CD4-positive, alpha-beta memory T cell (primary cell): Measurements from ENCODE around the gene CLIP2. TPM values are rescaled to one million over a fixed set of nuclear protein-coding genes. Genes with fewer than 3 reads are reported as not detected.
"Not testable (repeated sequence)": the region's sequence is repeated elsewhere in the genome, so short reads cannot be mapped to it uniquely, and the experiment has no call there.

Experiments used
- CTCF ChIA-PET: fragments of 350-600 bp; sonication (Branson Sonifier 250); formaldehyde crosslinking; loops from one replicate; lab custom pipeline; 2021; ENCODE audit warnings: inconsistent platforms; ENCODE audit not compliant: partially characterized antibody; lab: Charles Lee
- POLR2A ChIA-PET: fragments of 350-600 bp; sonication (Branson Sonifier 250); formaldehyde crosslinking; loops from one replicate; lab custom pipeline; 2021; ENCODE audit not compliant: partially characterized antibody; lab: Charles Lee
- DNase-seq, 5 donors: peaks; one replicate each; pipeline versions ENCODE4 v3.0.0 to v3.0.0-alpha.2; 2020 to 2022; ENCODE audit warnings: mixed read lengths in 1 of 5
- H3K27ac ChIP-seq: one replicate; pipeline ENCODE4 v1.7.0; 2013; ENCODE audit warnings: low read depth, low read length
- H3K27me3 ChIP-seq: 2 replicates; pipeline ENCODE4 v1.7.0; 2013; ENCODE audit warnings: mild to moderate bottlenecking, low read length, moderate library complexity; ENCODE audit not compliant: insufficient read depth
- H3K36me3 ChIP-seq: 2 replicates; pipeline ENCODE4 v1.7.0; 2013; ENCODE audit warnings: mild to moderate bottlenecking, low read length, moderate library complexity; ENCODE audit not compliant: insufficient read depth
- H3K4me1 ChIP-seq: 2 replicates; pipeline ENCODE4 v1.7.0; 2013; ENCODE audit warnings: mild to moderate bottlenecking, low read length, moderate library complexity; ENCODE audit not compliant: insufficient read depth
- H3K4me3 ChIP-seq, 2 donors: one replicate each; pipeline ENCODE4 v1.7.0; 2013; ENCODE audit warnings: low read length in 2 of 2, mild to moderate bottlenecking in 1 of 2
- H3K9me3 ChIP-seq, 2 donors: one replicate each; pipeline ENCODE4 v1.7.0; 2013; ENCODE audit warnings: low read length in 2 of 2, control low read depth in 1 of 2; ENCODE audit not compliant: control insufficient read depth in 1 of 2
- H3K27ac Mint-ChIP-seq, 7 donors: one replicate each; pipeline ENCODE4 v1.8.0; 2020 to 2021; ENCODE audit warnings: mixed read lengths in 7 of 7, mild to moderate bottlenecking in 6 of 7, inconsistent platforms in 3 of 7, moderate library complexity in 3 of 7
- H3K27me3 Mint-ChIP-seq, 2 donors: one replicate each; pipeline ENCODE4 v1.8.0; 2020 to 2021; ENCODE audit warnings: mixed read lengths in 2 of 2
- H3K36me3 Mint-ChIP-seq, 2 donors: one replicate each; pipeline ENCODE4 v1.8.0; 2020 to 2021; ENCODE audit warnings: mixed read lengths in 2 of 2, inconsistent platforms in 1 of 2, mild to moderate bottlenecking in 1 of 2
- H3K4me1 Mint-ChIP-seq, 4 donors: one replicate each; pipeline ENCODE4 v1.8.0; 2020 to 2021; ENCODE audit warnings: mixed read lengths in 4 of 4, mild to moderate bottlenecking in 1 of 4
- H3K4me3 Mint-ChIP-seq, 8 donors: one replicate each; pipeline ENCODE4 v1.8.0; 2020 to 2021; ENCODE audit warnings: mixed read lengths in 8 of 8, mild to moderate bottlenecking in 7 of 8, moderate library complexity in 6 of 8, inconsistent platforms in 3 of 8
- H3K9me3 Mint-ChIP-seq, 8 donors: one replicate each; pipeline ENCODE4 v1.8.0; 2020 to 2021; ENCODE audit warnings: mixed read lengths in 8 of 8, mild to moderate bottlenecking in 5 of 8, inconsistent platforms in 3 of 8, moderate library complexity in 1 of 8
- intact Hi-C: fragments of 100-400 bp; cut with micrococcal nuclease; formaldehyde crosslinking; loops from one replicate; pipeline ENCODE4 v1.15.1; 2023
- polyA plus RNA-seq, 2 donors: library from polyadenylated mRNA; unstranded; fragments of 300-500 nt; fragmentation: Illumina TruSeq; gene quantifications; one replicate each; pipeline ENCODE4 v1.2.3, GENCODE V29; 2021
- total RNA-seq, 2 experiments: library from RNA; stranded (reverse); gene quantifications; one replicate each; pipeline ENCODE4 v1.2.3, GENCODE V29; 2021

The CLIP2 gene
- total and polyA plus RNA-seq, 4 experiments from 2014 or later: 0.15 to 5.7 (median 1.7) TPM

GRCh38 chr7:74337926-74338325 is 48.7 kb downstream of the CLIP2 start:
- H3K27me3 Mint-ChIP-seq: no peaks in the 10 kb centered on the region
- Histone ChIP-seq H3K9me3 (no peaks in the 10 kb centered on the region), H3K4me3 (no peak overlapping the region), H3K36me3 (no peaks in the 10 kb centered on the region), H3K27ac (no peak overlapping the region), H3K27me3 (no peaks in the 10 kb centered on the region), H3K4me1 (no peaks in the 10 kb centered on the region)
- intact Hi-C loops: no loop called here
- H3K4me3 Mint-ChIP-seq: no peak overlapping the region
- no peak overlapping the region for H3K27ac Mint-ChIP-seq
- POLR2A ChIA-PET: no interaction called here
- CTCF ChIA-PET: no interaction called here
- peaks cover 0 to 4% of the 10 kb centered on the region in 2 donors for H3K36me3 Mint-ChIP-seq
- no peak for DNase-seq
- H3K9me3 Mint-ChIP-seq: no peaks in the 10 kb centered on the region
- H3K4me1 Mint-ChIP-seq: no peaks in the 10 kb centered on the region

- intact Hi-C loops: no loop called here
- peaks cover 0 to 4% of the 10 kb centered on the region in 2 donors for H3K36me3 Mint-ChIP-seq
- no peaks in the 10 kb centered on the region for H3K9me3 Mint-ChIP-seq
- H3K27me3 Mint-ChIP-seq: no peaks in the 10 kb centered on the region
- H3K27ac Mint-ChIP-seq: no peak overlapping the region
- no peaks in the 10 kb centered on the region for H3K4me1 ChIP-seq
- H3K27ac ChIP-seq: no peak overlapping the region
- H3K4me3 Mint-ChIP-seq: no peak overlapping the region
- H3K9me3 ChIP-seq: no peaks in the 10 kb centered on the region
- CTCF ChIA-PET: no interaction called here
- DNase-seq: no peak
- H3K36me3 ChIP-seq: no peaks in the 10 kb centered on the region
- no peaks in the 10 kb centered on the region for H3K4me1 Mint-ChIP-seq
- POLR2A ChIA-PET: no interaction called here
- H3K4me3 ChIP-seq: no peak overlapping the region
- H3K27me3 ChIP-seq: no peaks in the 10 kb centered on the region
Observed at GRCh38 chr7:74338366-74339108, 49.3 kb downstream of the CLIP2 start.

- POLR2A ChIA-PET, H3K27me3 ChIP-seq, intact Hi-C loops, H3K27me3 Mint-ChIP-seq, DNase-seq, H3K27ac Mint-ChIP-seq, H3K36me3 ChIP-seq, H3K9me3 Mint-ChIP-seq, CTCF ChIA-PET, H3K4me3 ChIP-seq, H3K27ac ChIP-seq, H3K4me1 Mint-ChIP-seq, H3K36me3 Mint-ChIP-seq, H3K4me1 ChIP-seq, H3K4me3 Mint-ChIP-seq, H3K9me3 ChIP-seq: not testable (repeated sequence)
Observed at GRCh38 chr7:74339648-74340047, 50.4 kb downstream of the CLIP2 start.

GRCh38 chr7:74343281-74344131 is 54.3 kb downstream of the CLIP2 start:
- Mint-ChIP-seq H3K36me3 (no peaks in the 10 kb centered on the region), H3K4me1 (no peaks in the 10 kb centered on the region), H3K27ac (no peak overlapping the region), H3K4me3 (no peak overlapping the region), H3K27me3 (no peaks in the 10 kb centered on the region), H3K9me3 (no peaks in the 10 kb centered on the region)
- DNase-seq: no peak
- ChIA-PET CTCF (no interaction called here), POLR2A (no interaction called here)
- H3K4me1 ChIP-seq: no peaks in the 10 kb centered on the region
- no peaks in the 10 kb centered on the region for H3K9me3 ChIP-seq
- H3K27me3 ChIP-seq: no peaks in the 10 kb centered on the region
- H3K4me3 ChIP-seq: no peak overlapping the region
- intact Hi-C loops: no loop called here
- H3K27ac ChIP-seq: no peak overlapping the region
- no peaks in the 10 kb centered on the region for H3K36me3 ChIP-seq

GRCh38 chr7:74344132-74344496 is 54.9 kb downstream of the CLIP2 start:
- Histone ChIP-seq H3K27ac (no peak overlapping the region), H3K4me1 (no peaks in the 10 kb centered on the region), H3K9me3 (no peaks in the 10 kb centered on the region), H3K36me3 (no peaks in the 10 kb centered on the region), H3K27me3 (no peaks in the 10 kb centered on the region), H3K4me3 (no peak overlapping the region)
- Mint-ChIP-seq H3K4me1 (no peaks in the 10 kb centered on the region), H3K9me3 (no peaks in the 10 kb centered on the region), H3K27ac (no peak overlapping the region), H3K27me3 (no peaks in the 10 kb centered on the region), H3K4me3 (no peak overlapping the region), H3K36me3 (no peaks in the 10 kb centered on the region)
- ChIA-PET CTCF (no interaction called here), POLR2A (no interaction called here)
- no peak for DNase-seq
- intact Hi-C loops: no loop called here

GRCh38 chr7:74344786-74345185 is 55.6 kb downstream of the CLIP2 start:
- H3K27me3 Mint-ChIP-seq: no peaks in the 10 kb centered on the region
- H3K27ac Mint-ChIP-seq: no peak overlapping the region
- H3K36me3 Mint-ChIP-seq: no peaks in the 10 kb centered on the region
- no peaks in the 10 kb centered on the region for H3K4me1 ChIP-seq
- intact Hi-C loops: no loop called here
- H3K4me3 ChIP-seq: no peak overlapping the region
- H3K27me3 ChIP-seq: no peaks in the 10 kb centered on the region
- ChIA-PET CTCF (no interaction called here), POLR2A (no interaction called here)
- no peak for DNase-seq
- H3K9me3 ChIP-seq: no peaks in the 10 kb centered on the region
- H3K9me3 Mint-ChIP-seq: no peaks in the 10 kb centered on the region
- no peak overlapping the region for H3K27ac ChIP-seq
- no peak overlapping the region for H3K4me3 Mint-ChIP-seq
- H3K4me1 Mint-ChIP-seq: no peaks in the 10 kb centered on the region
- H3K36me3 ChIP-seq: no peaks in the 10 kb centered on the region

GRCh38 chr7:74345970-74346369 is 56.8 kb downstream of the CLIP2 start:
- no peak overlapping the region for H3K4me3 Mint-ChIP-seq
- Histone ChIP-seq H3K4me1 (no peaks in the 10 kb centered on the region), H3K9me3 (no peaks in the 10 kb centered on the region), H3K4me3 (no peak overlapping the region), H3K36me3 (no peaks in the 10 kb centered on the region), H3K27me3 (no peaks in the 10 kb centered on the region), H3K27ac (no peak overlapping the region)
- POLR2A ChIA-PET: no interaction called here
- DNase-seq: no peak
- no peaks in the 10 kb centered on the region for H3K27me3 Mint-ChIP-seq
- no peaks in the 10 kb centered on the region for H3K36me3 Mint-ChIP-seq
- CTCF ChIA-PET: no interaction called here
- H3K4me1 Mint-ChIP-seq: no peaks in the 10 kb centered on the region
- intact Hi-C loops: no loop called here
- no peak overlapping the region for H3K27ac Mint-ChIP-seq
- no peaks in the 10 kb centered on the region for H3K9me3 Mint-ChIP-seq
